CD4-positive, CD25-positive, alpha-beta regulatory T cell (primary cell): ENCODE measurements around the gene ITM2A. TPM values are rescaled to one million over a fixed set of nuclear protein-coding genes. Genes with fewer than 3 reads are reported as not detected.

ENCODE experiments used
- ATAC-seq, 2 donors: fragments of 150-1000 bp; cut with Tn5 transposase; one replicate each; pipeline ENCODE4 v1.10.0; 2021; ENCODE audit warnings: low read depth in 2 of 2, moderate number of reproducible peaks in 2 of 2, moderate library complexity in 1 of 2
- DNase-seq, 3 donors: peaks; one replicate each; pipeline versions ENCODE4 v3.0.0 to v3.0.0-alpha.2; 2012 to 2022; ENCODE audit warnings: mixed read lengths in 1 of 3
- H3K27ac ChIP-seq: one replicate; pipeline ENCODE4 v1.7.0; 2013; ENCODE audit warnings: mild to moderate bottlenecking, low read length; ENCODE audit not compliant: insufficient read depth, poor library complexity, severe bottlenecking
- H3K27me3 ChIP-seq: one replicate; pipeline ENCODE4 v1.7.0; 2013; ENCODE audit warnings: low read length; ENCODE audit not compliant: control insufficient read depth, insufficient read depth
- H3K36me3 ChIP-seq: one replicate; pipeline ENCODE4 v1.7.0; 2013; ENCODE audit warnings: mild to moderate bottlenecking, low read length, moderate library complexity; ENCODE audit not compliant: control insufficient read depth, insufficient read depth
- H3K4me1 ChIP-seq: 2 replicates; pipeline ENCODE4 v1.7.0; 2013; ENCODE audit warnings: mild to moderate bottlenecking, low read length; ENCODE audit not compliant: insufficient read depth, control insufficient read depth, poor library complexity, severe bottlenecking
- H3K4me3 ChIP-seq: one replicate; pipeline ENCODE4 v1.7.0; 2013; ENCODE audit warnings: low read depth, mild to moderate bottlenecking, low read length, moderate library complexity
- H3K9me3 ChIP-seq, 2 experiments: 1 replicate in 1 of 2; 2 replicates in 1 of 2; pipeline ENCODE4 v1.7.0; 2013; ENCODE audit warnings: low read length in 2 of 2, mild to moderate bottlenecking in 1 of 2, moderate library complexity in 1 of 2; ENCODE audit not compliant: control insufficient read depth in 2 of 2
- H3K27ac Mint-ChIP-seq, 3 donors: one replicate each; pipeline ENCODE4 v1.8.0; 2020 to 2022; ENCODE audit warnings: mild to moderate bottlenecking in 3 of 3, mixed read lengths in 3 of 3, moderate library complexity in 2 of 3
- H3K27me3 Mint-ChIP-seq: one replicate; pipeline ENCODE4 v1.8.0; 2022; ENCODE audit warnings: mild to moderate bottlenecking, mixed read lengths
- H3K36me3 Mint-ChIP-seq: one replicate; pipeline ENCODE4 v1.8.0; 2020; ENCODE audit warnings: mixed read lengths
- H3K4me1 Mint-ChIP-seq, 4 donors: one replicate each; pipeline ENCODE4 v1.8.0; 2020 to 2022; ENCODE audit warnings: mixed read lengths in 4 of 4, mild to moderate bottlenecking in 1 of 4
- H3K4me3 Mint-ChIP-seq, 4 donors: one replicate each; pipeline ENCODE4 v1.8.0; 2020 to 2022; ENCODE audit warnings: mild to moderate bottlenecking in 4 of 4, mixed read lengths in 4 of 4, moderate library complexity in 3 of 4
- H3K9me3 Mint-ChIP-seq, 7 donors: one replicate each; pipeline ENCODE4 v1.8.0; 2020 to 2022; ENCODE audit warnings: mixed read lengths in 7 of 7, mild to moderate bottlenecking in 3 of 7, moderate library complexity in 2 of 7
- polyA plus RNA-seq, 4 donors: library from polyadenylated mRNA; unstranded; fragments of 300-500 nt; fragmentation: Illumina TruSeq; gene quantifications; one replicate each; pipeline ENCODE4 v1.2.3, GENCODE V29; 2021
- total RNA-seq: library from RNA; stranded (reverse); gene quantifications from one replicate; pipeline ENCODE4 v1.2.3, GENCODE V29; 2022

Gene ITM2A
- total RNA-seq (135 TPM), polyA plus RNA-seq (100 to 1,000 TPM; 291 to 625 (median 465) TPM)

DNA sequence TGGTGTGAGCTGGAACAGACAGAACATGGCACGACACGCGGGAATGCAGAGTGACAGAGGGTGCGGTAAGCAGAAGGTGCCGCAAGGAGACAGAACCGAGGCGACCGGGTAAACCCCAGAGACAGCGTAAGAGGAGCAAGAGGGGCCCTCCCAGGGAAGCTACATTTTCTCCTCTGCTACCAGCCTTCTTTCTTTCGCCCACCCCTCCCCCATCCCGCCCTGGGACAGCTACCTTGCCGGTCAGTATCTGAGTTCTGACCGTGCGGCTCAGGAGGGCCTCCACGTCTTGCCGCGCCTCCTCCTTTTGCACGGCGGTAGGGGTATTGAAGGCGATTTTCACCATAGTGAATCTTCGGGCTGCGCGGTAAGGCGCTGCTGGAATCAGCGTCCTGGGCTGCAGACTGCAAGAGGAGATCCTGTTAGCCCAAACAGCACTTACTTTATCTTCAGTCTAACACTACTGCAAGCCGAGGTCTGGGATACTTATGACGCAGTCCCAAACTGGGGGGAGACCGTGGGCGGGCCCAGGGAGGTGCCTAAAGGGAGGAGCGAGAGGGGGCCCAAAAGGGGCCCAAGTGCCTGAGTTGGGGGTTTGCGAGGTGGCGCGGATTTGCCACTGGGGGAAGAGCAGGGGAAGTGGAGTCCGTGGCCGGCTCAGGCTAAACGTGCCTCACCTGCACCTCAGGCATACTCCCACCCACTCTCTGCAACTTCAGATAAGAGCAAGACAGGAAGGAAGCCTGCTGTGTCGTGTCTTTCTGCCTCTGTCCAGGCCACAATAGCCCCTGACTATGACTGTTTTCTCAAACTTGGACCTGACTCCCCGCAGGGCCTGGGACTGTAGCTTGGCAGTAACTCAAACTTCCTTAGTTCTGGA lies at the start of gene ITM2A:
Gene ITM2A, minus strand, starts transcription at position 462 of the 877 bp plus-strand sequence. Its CDS starts 119 bp downstream, at position 343.
- Histone ChIP-seq H3K9me3 (no peaks in the 10 kb centered on the region), H3K4me3 (peak within 1 kb of the TSS; percentile 94), H3K36me3 (peaks cover 6% of the 10 kb centered on the region), H3K4me1 (peaks cover 14% of the 10 kb centered on the region), H3K27me3 (no peaks in the 10 kb centered on the region), H3K27ac (peak within 1 kb of the TSS; percentile 79)
- peak; percentile 51 to 64 (median 54) for DNase-seq
- Mint-ChIP-seq H3K36me3 (peaks cover 4% of the 10 kb centered on the region), H3K27ac (peak within 1 kb of the TSS; percentile 96 to 99 (median 97)), H3K9me3 (no peaks in the 10 kb centered on the region), H3K4me1 (peaks cover 6 to 34% (median 22%) of the 10 kb centered on the region in 4 donors), H3K4me3 (peak within 1 kb of the TSS; percentile 96 to 99 (median 97)), H3K27me3 (no peaks in the 10 kb centered on the region)
- peak; percentile 82 to 83 for ATAC-seq

DNA sequence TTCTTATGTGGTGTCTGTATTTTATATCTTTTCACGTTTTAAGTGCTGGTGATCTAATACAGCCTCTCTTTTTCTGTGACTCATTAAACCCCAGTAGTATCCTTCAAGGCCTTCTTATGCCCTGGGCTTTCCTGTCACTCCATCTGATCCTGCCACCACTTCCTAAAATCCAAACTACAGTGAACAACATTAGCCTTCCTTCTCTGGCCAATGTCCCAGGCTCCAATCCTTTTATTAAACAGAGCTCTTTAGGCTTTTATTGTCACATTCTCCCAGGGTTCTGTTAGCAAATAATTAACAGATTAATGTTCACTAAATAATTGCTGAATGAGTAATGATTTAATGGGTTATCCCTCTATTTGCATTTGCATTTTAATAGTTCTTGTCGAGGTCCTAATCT lies 47.9 kb upstream of the ITM2A start:
- ATAC-seq (no peak), DNase-seq (no peak)
- Histone ChIP-seq H3K9me3 (no peaks in the 10 kb centered on the region), H3K27ac (no peak overlapping the region), H3K27me3 (no peaks in the 10 kb centered on the region), H3K36me3 (no peaks in the 10 kb centered on the region), H3K4me3 (no peak overlapping the region), H3K4me1 (no peaks in the 10 kb centered on the region)
- Mint-ChIP-seq H3K9me3 (no peaks in the 10 kb centered on the region), H3K4me3 (no peak overlapping the region), H3K27me3 (no peaks in the 10 kb centered on the region), H3K27ac (no peak overlapping the region), H3K36me3 (no peaks in the 10 kb centered on the region), H3K4me1 (peaks cover 0 to 8% (median 4%) of the 10 kb centered on the region in 4 donors)

DNA sequence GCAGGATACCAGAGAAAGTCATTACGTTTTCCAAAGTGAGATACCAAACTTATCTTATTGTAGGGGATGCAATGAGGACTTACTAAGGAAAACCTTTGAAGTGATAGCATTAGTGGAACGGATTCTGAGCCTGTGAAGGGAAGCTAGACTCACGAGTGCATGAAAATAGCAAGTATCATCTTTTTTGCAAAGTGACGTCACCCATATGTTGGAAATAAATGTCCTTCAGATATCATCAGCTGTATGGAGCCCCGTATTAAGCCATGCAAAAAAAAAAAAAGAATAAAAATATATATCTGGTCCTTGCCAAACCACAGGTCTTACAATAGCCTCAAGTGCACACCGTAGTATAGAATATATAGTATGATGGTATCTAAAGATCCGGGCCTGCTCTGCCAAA lies 46.8 kb upstream of the ITM2A start:
- Mint-ChIP-seq H3K9me3 (no peaks in the 10 kb centered on the region), H3K36me3 (no peaks in the 10 kb centered on the region)
- DNase-seq: no peak

GRCh38 chrX:79412972-79413371 lies 45.8 kb upstream of the ITM2A start:
- no peaks in the 10 kb centered on the region for H3K27me3 ChIP-seq
- H3K4me1 ChIP-seq: no peaks in the 10 kb centered on the region
- H3K36me3 ChIP-seq: no peaks in the 10 kb centered on the region
- Mint-ChIP-seq H3K9me3 (no peaks in the 10 kb centered on the region), H3K27me3 (no peaks in the 10 kb centered on the region), H3K4me3 (peak overlapping the region; percentile 23 to 87 (median 69)), H3K27ac (peak overlapping the region in 2 of 3 donors; percentile 38 to 50), H3K36me3 (no peaks in the 10 kb centered on the region), H3K4me1 (peaks cover 0 to 20% (median 11%) of the 10 kb centered on the region in 4 donors)
- no peak overlapping the region for H3K27ac ChIP-seq
- no peaks in the 10 kb centered on the region for H3K9me3 ChIP-seq
- peak overlapping the region; percentile 81 for H3K4me3 ChIP-seq
- no peak for ATAC-seq
- DNase-seq: peak in 2 of 3 donors; percentile 48 to 57

More for the DNA sequence above, 46.8 kb upstream of the ITM2A start:
- H3K27me3 ChIP-seq: no peaks in the 10 kb centered on the region
- no peak overlapping the region for H3K4me3 Mint-ChIP-seq
- H3K27ac ChIP-seq: no peak overlapping the region
- no peaks in the 10 kb centered on the region for H3K4me1 ChIP-seq
- no peaks in the 10 kb centered on the region for H3K36me3 ChIP-seq
- no peak overlapping the region for H3K4me3 ChIP-seq
- H3K4me1 Mint-ChIP-seq: peaks cover 0 to 11% (median 6%) of the 10 kb centered on the region in 4 donors
- no peaks in the 10 kb centered on the region for H3K27me3 Mint-ChIP-seq
- no peak overlapping the region for H3K27ac Mint-ChIP-seq
- ATAC-seq: no peak
- no peaks in the 10 kb centered on the region for H3K9me3 ChIP-seq

GRCh38 chrX:79412166-79412565 lies 45.0 kb upstream of the ITM2A start:
- H3K27me3 ChIP-seq: no peaks in the 10 kb centered on the region
- Mint-ChIP-seq H3K36me3 (no peaks in the 10 kb centered on the region), H3K4me1 (peaks cover 0 to 26% (median 16%) of the 10 kb centered on the region in 4 donors), H3K27me3 (no peaks in the 10 kb centered on the region), H3K9me3 (no peaks in the 10 kb centered on the region), H3K27ac (no peak overlapping the region), H3K4me3 (peak overlapping the region in 1 of 4 donors; percentile 75)
- no peaks in the 10 kb centered on the region for H3K9me3 ChIP-seq
- no peak overlapping the region for H3K27ac ChIP-seq
- no peak for ATAC-seq
- no peak for DNase-seq
- no peaks in the 10 kb centered on the region for H3K36me3 ChIP-seq
- H3K4me3 ChIP-seq: no peak overlapping the region
- H3K4me1 ChIP-seq: no peaks in the 10 kb centered on the region

- no peaks in the 10 kb centered on the region for H3K27me3 ChIP-seq
- H3K4me1 Mint-ChIP-seq: peaks cover 0 to 26% (median 16%) of the 10 kb centered on the region in 4 donors
- no peaks in the 10 kb centered on the region for H3K27me3 Mint-ChIP-seq
- no peak for DNase-seq
- H3K4me3 ChIP-seq: no peak overlapping the region
- H3K36me3 ChIP-seq: no peaks in the 10 kb centered on the region
- H3K27ac Mint-ChIP-seq: peak overlapping the region in 1 of 3 donors; percentile 9
- ATAC-seq: no peak
- no peaks in the 10 kb centered on the region for H3K36me3 Mint-ChIP-seq
- H3K27ac ChIP-seq: no peak overlapping the region
- no peaks in the 10 kb centered on the region for H3K4me1 ChIP-seq
- H3K9me3 ChIP-seq: no peaks in the 10 kb centered on the region
- H3K4me3 Mint-ChIP-seq: no peak overlapping the region
- H3K9me3 Mint-ChIP-seq: peaks cover 0 to 6% (median 0%) of the 10 kb centered on the region in 7 donors
These were observed 42.5 kb upstream of the ITM2A start for GRCh38 chrX:79409657-79410056.

- no peaks in the 10 kb centered on the region for H3K27me3 Mint-ChIP-seq
- DNase-seq: no peak
- H3K4me3 ChIP-seq: no peak overlapping the region
- no peaks in the 10 kb centered on the region for H3K9me3 ChIP-seq
- no peaks in the 10 kb centered on the region for H3K36me3 Mint-ChIP-seq
- peak overlapping the region in 1 of 3 donors; percentile 34 for H3K27ac Mint-ChIP-seq
- no peak for ATAC-seq
- H3K4me1 Mint-ChIP-seq: peaks cover 0 to 26% (median 16%) of the 10 kb centered on the region in 4 donors
- no peaks in the 10 kb centered on the region for H3K27me3 ChIP-seq
- no peaks in the 10 kb centered on the region for H3K36me3 ChIP-seq
- peaks cover 0 to 6% (median 0%) of the 10 kb centered on the region in 7 donors for H3K9me3 Mint-ChIP-seq
- H3K4me1 ChIP-seq: no peaks in the 10 kb centered on the region
- no peak overlapping the region for H3K27ac ChIP-seq
- no peak overlapping the region for H3K4me3 Mint-ChIP-seq
These were observed 41.6 kb upstream of the ITM2A start for GRCh38 chrX:79408623-79409322.
